Measurements from ENCODE around the gene TNRC18. TPM values are rescaled to one million over a fixed set of nuclear protein-coding genes. Genes with fewer than 3 reads are reported as not detected.

Gene TNRC18
- total and polyA plus RNA-seq, 2 experiments from 2014 or later, result 18.1 to 52.8 TPM

- H3K4me1 ChIP-seq (ENCODE audit: insufficient read depth), result no peaks in the 10 kb centered on the region
- no peaks in the 10 kb centered on the region for H3K27me3 ChIP-seq
- no peak overlapping the region for H3K4me2 ChIP-seq
- no peaks in the 10 kb centered on the region for H3K36me3 ChIP-seq (replicated peaks; ENCODE audit: insufficient read depth, low read depth)
- no peaks in the 10 kb centered on the region for H3K9me3 ChIP-seq (ENCODE audit: low read depth)
- H3K27ac ChIP-seq, result no peak overlapping the region
- TF ChIP-seq CTCF (IDR thresholded peaks at IDR 0.05; ENCODE audit: poor library complexity), result no peak
- H3K79me2 ChIP-seq, result no peaks in the 10 kb centered on the region
- no peak overlapping the region for H2AFZ ChIP-seq
- WGBS (ENCODE audit: low lambda C conversion rate, missing lambda C conversion rate), result 94% methylated on average over 18 of the region's 18 CpGs
- no peak for DNase-seq (ENCODE audit: low spot score)
- no peaks in the 10 kb centered on the region for H3K9me2 ChIP-seq (replicated peaks; ENCODE audit: insufficient read depth)
- no peak overlapping the region for H3K4me3 ChIP-seq
- no peaks in the 10 kb centered on the region for H4K20me1 ChIP-seq (ENCODE audit: insufficient read depth, poor library complexity, severe bottlenecking)
Observed at GRCh38 chr7:5303061-5303460, 120.6 kb downstream of the TNRC18 start.

GRCh38 chr7:5302577-5302976 is 121.1 kb downstream of the TNRC18 start:
- H2AFZ ChIP-seq, result no peak overlapping the region
- no peak overlapping the region for H3K4me2 ChIP-seq
- 91% methylated on average over 19 of the region's 25 CpGs for WGBS (ENCODE audit: low lambda C conversion rate, missing lambda C conversion rate)
- TF ChIP-seq CTCF (IDR thresholded peaks at IDR 0.05; ENCODE audit: poor library complexity) (no peak), EZH2 (IDR thresholded peaks at IDR 0.05; ENCODE audit: borderline replicate concordance) (no peak), EZH2phosphoT487 (IDR thresholded peaks at IDR 0.05; ENCODE audit: low read depth, severe bottlenecking, unreplicated experiment) (no peak)
- H3K4me3 ChIP-seq, result no peak overlapping the region
- no peak for DNase-seq (ENCODE audit: low spot score)
- H3K27me3 ChIP-seq, result no peaks in the 10 kb centered on the region
- H3K79me2 ChIP-seq, result no peaks in the 10 kb centered on the region
- H3K27ac ChIP-seq, result no peak overlapping the region
- H3K9me2 ChIP-seq (replicated peaks; ENCODE audit: insufficient read depth), result no peaks in the 10 kb centered on the region
- no peaks in the 10 kb centered on the region for H3K9me3 ChIP-seq (ENCODE audit: low read depth)
- H4K20me1 ChIP-seq (ENCODE audit: insufficient read depth, poor library complexity, severe bottlenecking), result no peaks in the 10 kb centered on the region
- no peaks in the 10 kb centered on the region for H3K36me3 ChIP-seq (replicated peaks; ENCODE audit: insufficient read depth, low read depth)
- H3K4me1 ChIP-seq (ENCODE audit: insufficient read depth), result no peaks in the 10 kb centered on the region

- Histone ChIP-seq H3K79me2 (no peaks in the 10 kb centered on the region), H3K9me2 (replicated peaks; ENCODE audit: insufficient read depth) (no peaks in the 10 kb centered on the region), H2AFZ (no peak overlapping the region), H4K20me1 (ENCODE audit: insufficient read depth, poor library complexity, severe bottlenecking) (no peaks in the 10 kb centered on the region), H3K4me1 (ENCODE audit: insufficient read depth) (no peaks in the 10 kb centered on the region), H3K27me3 (no peaks in the 10 kb centered on the region), H3K4me3 (no peak overlapping the region), H3K36me3 (replicated peaks; ENCODE audit: insufficient read depth, low read depth) (no peaks in the 10 kb centered on the region), H3K9me3 (ENCODE audit: low read depth) (no peaks in the 10 kb centered on the region), H3K4me2 (no peak overlapping the region), H3K27ac (no peak overlapping the region)
- WGBS (ENCODE audit: low lambda C conversion rate, missing lambda C conversion rate), result 96% methylated on average over 12 of the region's 24 CpGs
- TF ChIP-seq EZH2 (IDR thresholded peaks at IDR 0.05; ENCODE audit: borderline replicate concordance) (no peak), CTCF (IDR thresholded peaks at IDR 0.05; ENCODE audit: poor library complexity) (no peak), EZH2phosphoT487 (IDR thresholded peaks at IDR 0.05; ENCODE audit: low read depth, severe bottlenecking, unreplicated experiment) (no peak)
- no peak for DNase-seq (ENCODE audit: low spot score)
Observed at GRCh38 chr7:5300366-5300765, 123.3 kb downstream of the TNRC18 start.

GRCh38 chr7:5296611-5297226 is 126.9 kb downstream of the TNRC18 start:
- no peak overlapping the region for H2AFZ ChIP-seq
- no peaks in the 10 kb centered on the region for H3K79me2 ChIP-seq
- H4K20me1 ChIP-seq (ENCODE audit: insufficient read depth, poor library complexity, severe bottlenecking), result no peaks in the 10 kb centered on the region
- no peak for TF ChIP-seq EZH2phosphoT487 (IDR thresholded peaks at IDR 0.05; ENCODE audit: low read depth, severe bottlenecking, unreplicated experiment)
- TF ChIP-seq CTCF (IDR thresholded peaks at IDR 0.05; ENCODE audit: poor library complexity), result no peak
- TF ChIP-seq EZH2 (IDR thresholded peaks at IDR 0.05; ENCODE audit: borderline replicate concordance), result no peak
- H3K27ac ChIP-seq, result no peak overlapping the region
- H3K9me3 ChIP-seq (ENCODE audit: low read depth), result no peaks in the 10 kb centered on the region
- no peak overlapping the region for H3K4me2 ChIP-seq
- 54% methylated on average over 19 of the region's 48 CpGs for WGBS (ENCODE audit: low lambda C conversion rate, missing lambda C conversion rate)
- H3K9me2 ChIP-seq (replicated peaks; ENCODE audit: insufficient read depth), result no peaks in the 10 kb centered on the region
- peak; percentile 32 for DNase-seq (ENCODE audit: low spot score)
- H3K4me1 ChIP-seq (ENCODE audit: insufficient read depth), result no peaks in the 10 kb centered on the region
- no peaks in the 10 kb centered on the region for H3K27me3 ChIP-seq
- no peaks in the 10 kb centered on the region for H3K36me3 ChIP-seq (replicated peaks; ENCODE audit: insufficient read depth, low read depth)
- H3K4me3 ChIP-seq, result no peak overlapping the region
